Liver (tissue), 3 donors: ENCODE results near the gene FGF10.

Experiments
- ATF3 ChIP-seq: IDR thresholded peaks from 2 replicates; pipeline ENCODE4 v1.6.1; 2016; ENCODE audit warnings: antibody characterized with exemption
- CTCF ChIP-seq: fragments of 150-350 bp; IDR thresholded peaks from 2 replicates; pipeline ENCODE4 v1.5.1; 2017; ENCODE audit warnings: improper control_type of control experiment, low read depth, low read length; ENCODE audit not compliant: missing input control
- RAD21 ChIP-seq, 2 donors: IDR thresholded peaks; 2 replicates each; pipeline ENCODE4 v1.6.1; 2016; ENCODE audit warnings: antibody characterized with exemption in 2 of 2, mild to moderate bottlenecking in 2 of 2
- REST ChIP-seq: IDR thresholded peaks from 2 replicates; pipeline ENCODE4 v1.6.1; 2016; ENCODE audit warnings: antibody characterized with exemption, mild to moderate bottlenecking
- SP1 ChIP-seq: IDR thresholded peaks from 2 replicates; pipeline ENCODE4 v1.6.1; 2018; ENCODE audit warnings: antibody characterized with exemption, mild to moderate bottlenecking
- YY1 ChIP-seq: IDR thresholded peaks from 2 replicates; pipeline ENCODE4 v1.6.1; 2016; ENCODE audit warnings: antibody characterized with exemption, mild to moderate bottlenecking
- ZBTB33 ChIP-seq: IDR thresholded peaks from 2 replicates; pipeline ENCODE4 v1.6.1; 2016; ENCODE audit warnings: antibody characterized with exemption
- donor health status: healthy.
- donor health status: healthy.

- TF ChIP-seq CTCF (no peak), SP1 (no peak), RAD21 (IDR thresholded peaks at IDR 0.05) (no peak), ZBTB33 (no peak), REST (no peak), ATF3 (no peak), YY1 (no peak)
These were observed 27.7 kb downstream of the FGF10 start for GRCh38 chr5:44361342-44362001.
